Neural cell (in vitro differentiated cells): Measurements from ENCODE around the gene CTDP1. TPM values are rescaled to one million over a fixed set of nuclear protein-coding genes. Genes with fewer than 3 reads are reported as not detected.

Source experiments
- H2AFZ ChIP-seq: fragments of 200-600, 300-800 bp; sonication (generic), shearing (Covaris generic); 2 replicates; pipeline ENCODE4 v1.6.0; 2014; ENCODE audit warnings: low read depth, mild to moderate bottlenecking, antibody characterized with exemption, low read length, moderate library complexity
- H3F3A ChIP-seq: fragments of 200-600 bp; shearing (Covaris generic); 2 replicates; pipeline ENCODE4 v1.6.1; 2016; ENCODE audit warnings: mild to moderate bottlenecking, moderate library complexity, mixed read lengths, antibody characterized with exemption, low read length; ENCODE audit not compliant: insufficient read depth, poor library complexity, severe bottlenecking
- H3K27ac ChIP-seq: fragments of 200-600, 300-800 bp; sonication (generic), shearing (Covaris generic); 2 replicates; pipeline ENCODE4 v1.5.1; 2014; ENCODE audit warnings: mild to moderate bottlenecking, low read length, moderate library complexity
- H3K27me3 ChIP-seq: fragments of 300-800, 200-600 bp; sonication (generic), shearing (Covaris generic); 2 replicates; pipeline ENCODE4 v1.6.0; 2014; ENCODE audit warnings: mild to moderate bottlenecking, low read depth, low read length, moderate library complexity; ENCODE audit not compliant: insufficient read depth
- H3K36me3 ChIP-seq: fragments of 300-800, 200-600 bp; sonication (generic), shearing (Covaris generic); 2 replicates; pipeline ENCODE4 v1.5.1; 2014; ENCODE audit warnings: mild to moderate bottlenecking, antibody characterized with exemption, low read length, moderate library complexity; ENCODE audit not compliant: insufficient read depth
- H3K4me2 ChIP-seq: fragments of 300-800, 200-600 bp; sonication (generic), shearing (Covaris generic); 2 replicates; pipeline ENCODE4 v1.6.0; 2014; ENCODE audit warnings: mild to moderate bottlenecking, low read length
- H3K4me3 ChIP-seq: fragments of 300-800, 200-600 bp; sonication (generic), shearing (Covaris generic); 2 replicates; pipeline ENCODE4 v1.5.1; 2014; ENCODE audit warnings: mild to moderate bottlenecking, low read length, moderate library complexity
- H3K79me2 ChIP-seq: fragments of 200-600 bp; shearing (Covaris generic); replicated peaks from 2 replicates; pipeline ENCODE4 v1.6.0; 2014; ENCODE audit warnings: mild to moderate bottlenecking, low read length, moderate library complexity; ENCODE audit not compliant: insufficient read depth
- H3K9ac ChIP-seq: fragments of 300-800, 200-600 bp; sonication (generic), shearing (Covaris generic); 2 replicates; pipeline ENCODE4 v1.6.1; 2016; ENCODE audit warnings: mild to moderate bottlenecking, low read length, mixed read lengths
- H3K9me2 ChIP-seq: fragments of 200-600 bp; shearing (Covaris generic); 2 replicates; pipeline ENCODE4 v1.6.1; 2016; ENCODE audit warnings: mild to moderate bottlenecking, low read length, mixed read lengths; ENCODE audit not compliant: insufficient read depth
- H3K9me3 ChIP-seq: fragments of 200-600, 300-800 bp; sonication (generic), shearing (Covaris generic); 2 replicates; pipeline ENCODE4 v1.6.1; 2016; ENCODE audit warnings: mild to moderate bottlenecking, mixed run types, low read length, moderate library complexity, mixed read lengths
- H4K20me1 ChIP-seq: fragments of 200-600 bp; shearing (Covaris generic); 2 replicates; pipeline ENCODE4 v1.6.1; 2016; ENCODE audit warnings: mild to moderate bottlenecking, mixed run types; ENCODE audit not compliant: insufficient read depth
- CTCF ChIP-seq: fragments of 450-650 bp; IDR thresholded peaks from 2 replicates; pipeline ENCODE4 v1.5.1; 2014; ENCODE audit warnings: antibody characterized with exemption, mild to moderate bottlenecking, moderate library complexity; ENCODE audit not compliant: poor library complexity, severe bottlenecking
- EP300 ChIP-seq: fragments of 450-650 bp; conservative IDR thresholded peaks from 2 replicates; pipeline ENCODE4 v1.6.1; 2014; ENCODE audit warnings: antibody characterized with exemption, mild to moderate bottlenecking, moderate library complexity; ENCODE audit not compliant: poor library complexity, severe bottlenecking
- EZH2 ChIP-seq: fragments of 200-600, 300-800 bp; shearing (Covaris generic), sonication (generic); IDR thresholded peaks from 2 replicates; pipeline ENCODE4 v1.6.1; 2014; ENCODE audit warnings: antibody characterized with exemption, low read length, borderline replicate concordance, mild to moderate bottlenecking; ENCODE audit not compliant: insufficient read depth, poor library complexity, severe bottlenecking
- MXI1 ChIP-seq: fragments of 450-650 bp; conservative IDR thresholded peaks from 2 replicates; pipeline ENCODE4 v1.6.1; 2014; ENCODE audit warnings: antibody characterized with exemption, mild to moderate bottlenecking; ENCODE audit not compliant: poor library complexity, severe bottlenecking
- POLR2AphosphoS5 ChIP-seq: IDR thresholded peaks from 2 replicates; pipeline ENCODE4 v1.6.1; 2012
- RAD21 ChIP-seq: fragments of 450-650 bp; conservative IDR thresholded peaks from 2 replicates; pipeline ENCODE4 v1.6.1; 2014; ENCODE audit warnings: antibody characterized with exemption, mild to moderate bottlenecking, moderate library complexity
- REST ChIP-seq: IDR thresholded peaks from 2 replicates; pipeline ENCODE4 v1.6.1; 2012; ENCODE audit warnings: borderline replicate concordance
- SMC3 ChIP-seq: fragments of 450-650 bp; conservative IDR thresholded peaks from 2 replicates; pipeline ENCODE4 v1.6.1; 2014; ENCODE audit warnings: antibody characterized with exemption, mild to moderate bottlenecking, moderate library complexity; ENCODE audit not compliant: poor library complexity
- TAF1 ChIP-seq: IDR thresholded peaks from 2 replicates; pipeline ENCODE4 v1.6.1; 2012; ENCODE audit warnings: low read depth
- polyA plus RNA-seq: library from polyadenylated mRNA; depleted of rRNA; stranded (reverse); fragments of >200 nt; gene quantifications from 2 replicates; pipeline ENCODE4 v1.2.3, GENCODE V29; 2014

The CTDP1 gene
- polyA plus RNA-seq, 1 donor from 2014 or later, result 22.3 TPM

- H3K9ac ChIP-seq, result no peak overlapping the region
- no peak for TF ChIP-seq RAD21
- TF ChIP-seq EP300, result no peak
- TF ChIP-seq TAF1, result no peak
- TF ChIP-seq REST, result no peak
- no peak for TF ChIP-seq CTCF
- TF ChIP-seq EZH2, result no peak
- no peak for TF ChIP-seq SMC3
- no peak for TF ChIP-seq POLR2AphosphoS5
- TF ChIP-seq MXI1, result no peak
- no peak overlapping the region for H2AFZ ChIP-seq
- no peaks in the 10 kb centered on the region for H4K20me1 ChIP-seq
- no peak overlapping the region for H3K27ac ChIP-seq
- no peaks in the 10 kb centered on the region for H3K9me2 ChIP-seq
- H3F3A ChIP-seq, result no peaks in the 10 kb centered on the region
- no peak overlapping the region for H3K4me3 ChIP-seq
- no peaks in the 10 kb centered on the region for H3K79me2 ChIP-seq
- no peak overlapping the region for H3K4me2 ChIP-seq
- H3K9me3 ChIP-seq, result no peaks in the 10 kb centered on the region
- H3K27me3 ChIP-seq, result no peaks in the 10 kb centered on the region
- no peaks in the 10 kb centered on the region for H3K36me3 ChIP-seq
These were observed 94.5 kb downstream of the CTDP1 start for GRCh38 chr18:79774111-79774510.

GRCh38 chr18:79775441-79776221 lies 96.0 kb downstream of the CTDP1 start:
- no peaks in the 10 kb centered on the region for H3K79me2 ChIP-seq
- no peaks in the 10 kb centered on the region for H3K27me3 ChIP-seq
- no peaks in the 10 kb centered on the region for H4K20me1 ChIP-seq
- H3K9ac ChIP-seq, result no peak overlapping the region
- TF ChIP-seq SMC3 (no peak), EP300 (no peak)
- H3K9me3 ChIP-seq, result no peaks in the 10 kb centered on the region
- no peaks in the 10 kb centered on the region for H3F3A ChIP-seq
- H3K9me2 ChIP-seq, result no peaks in the 10 kb centered on the region
- no peak overlapping the region for H2AFZ ChIP-seq
- H3K4me2 ChIP-seq, result no peak overlapping the region
- H3K36me3 ChIP-seq, result no peaks in the 10 kb centered on the region
- H3K4me3 ChIP-seq, result no peak overlapping the region
- H3K27ac ChIP-seq, result no peak overlapping the region
